HG03521 (cell line): ENCODE results near the gene SPEN.

Experiments
- ATAC-seq: cut with Tn5 transposase; IDR thresholded peaks from one replicate; pipeline ENCODE4 v1.9.1; 2021; ENCODE audit warnings: mild to moderate bottlenecking, moderate library complexity; ENCODE audit not compliant: unreplicated experiment

Gene SPEN

GRCh38 chr1:15935056-15935950 lies 87.8 kb downstream of the SPEN start:
- ATAC-seq: no peak

GRCh38 chr1:15936025-15936424 lies 88.5 kb downstream of the SPEN start:
- no peak for ATAC-seq

- no peak for ATAC-seq
Observed at GRCh38 chr1:15937146-15937545, 89.6 kb downstream of the SPEN start.

GRCh38 chr1:15937706-15938168 lies 90.2 kb downstream of the SPEN start:
- no peak for ATAC-seq

GRCh38 chr1:15938628-15939161 lies 91.2 kb downstream of the SPEN start:
- no peak for ATAC-seq

GRCh38 chr1:15939181-15940109 lies 91.9 kb downstream of the SPEN start:
- ATAC-seq: no peak

DNA sequence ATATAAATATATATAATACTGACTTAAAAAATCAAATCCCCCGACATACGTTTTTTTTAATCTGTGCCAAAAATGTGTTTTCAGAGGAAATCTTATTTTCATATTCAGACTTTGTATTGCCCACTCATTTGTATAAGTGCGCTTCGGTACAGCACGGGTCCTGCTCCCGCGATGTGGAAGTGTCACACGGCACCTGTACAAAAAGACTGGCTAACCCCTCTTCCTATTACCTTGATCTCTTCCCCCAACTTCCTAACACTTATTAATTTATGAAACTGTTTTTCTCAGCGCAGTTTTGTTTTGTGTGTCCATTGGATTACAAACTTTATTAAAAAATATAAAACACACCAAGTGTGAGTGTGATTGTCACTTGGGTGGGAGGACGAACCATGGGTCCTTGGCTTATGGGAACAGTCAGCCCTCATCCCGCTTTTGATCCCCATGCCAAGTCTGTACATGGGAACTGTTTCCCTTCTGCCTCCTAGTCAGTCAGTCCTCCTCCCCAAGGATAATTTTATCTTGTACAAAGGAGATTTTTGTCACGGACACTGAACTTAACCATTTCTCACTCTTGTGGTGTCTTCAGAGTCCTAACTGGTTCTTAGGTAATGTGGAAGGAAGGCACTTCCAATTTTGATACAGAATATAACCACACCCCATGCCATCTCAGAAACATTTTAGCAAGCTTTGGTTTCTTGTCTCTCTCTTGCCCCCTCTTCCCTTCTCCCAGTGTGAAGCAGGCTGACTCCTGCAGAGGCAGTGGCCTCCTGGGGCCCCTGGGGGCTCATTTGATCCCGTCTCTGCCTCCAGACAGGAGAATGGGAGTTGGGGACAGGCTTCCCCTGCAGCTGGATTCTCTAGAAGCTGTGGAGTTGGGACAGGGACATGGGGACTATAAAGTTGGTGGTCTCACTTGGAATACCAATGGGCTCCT lies 92.9 kb downstream of the SPEN start:
- no peak for ATAC-seq

- ATAC-seq: no peak
Observed at GRCh38 chr1:15941044-15941840, 93.7 kb downstream of the SPEN start.

DNA sequence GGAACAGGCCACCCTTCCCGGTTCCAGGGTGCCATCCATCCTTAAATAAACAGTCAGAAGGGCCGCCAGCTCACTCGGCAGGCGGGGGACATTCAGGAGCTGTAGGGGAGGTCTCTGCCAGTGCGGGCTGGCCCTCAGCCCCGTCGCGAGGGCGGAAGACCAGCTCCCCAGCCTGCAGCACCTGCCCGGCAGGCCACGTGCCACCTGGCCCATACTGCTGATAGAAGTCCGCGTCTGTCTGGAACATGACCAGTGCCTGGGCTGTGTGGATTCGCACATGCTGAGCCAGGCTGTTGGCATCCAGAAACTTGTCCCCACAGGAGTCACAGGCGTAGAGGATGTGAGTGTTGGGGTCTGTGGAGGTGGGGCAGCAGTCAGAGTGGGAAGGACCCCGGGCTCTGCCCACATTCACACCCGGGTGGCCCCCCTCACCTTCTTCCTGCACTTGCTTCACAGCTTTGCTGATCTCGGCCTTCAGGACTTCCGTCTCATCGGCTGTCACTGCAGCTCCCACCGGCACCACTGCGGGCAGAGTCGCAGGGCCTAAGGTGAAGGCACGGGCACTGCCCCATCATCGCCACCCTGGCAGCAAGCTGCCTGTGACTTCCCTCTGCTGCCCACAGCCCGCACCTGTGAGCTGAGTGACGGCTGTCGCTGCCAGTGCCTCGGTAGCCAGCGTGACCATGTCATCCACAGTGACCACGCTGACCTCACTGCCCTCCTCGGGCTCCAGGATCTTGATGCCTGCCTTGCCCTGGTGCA lies 94.6 kb downstream of the SPEN start:
- no peak for ATAC-seq

DNA sequence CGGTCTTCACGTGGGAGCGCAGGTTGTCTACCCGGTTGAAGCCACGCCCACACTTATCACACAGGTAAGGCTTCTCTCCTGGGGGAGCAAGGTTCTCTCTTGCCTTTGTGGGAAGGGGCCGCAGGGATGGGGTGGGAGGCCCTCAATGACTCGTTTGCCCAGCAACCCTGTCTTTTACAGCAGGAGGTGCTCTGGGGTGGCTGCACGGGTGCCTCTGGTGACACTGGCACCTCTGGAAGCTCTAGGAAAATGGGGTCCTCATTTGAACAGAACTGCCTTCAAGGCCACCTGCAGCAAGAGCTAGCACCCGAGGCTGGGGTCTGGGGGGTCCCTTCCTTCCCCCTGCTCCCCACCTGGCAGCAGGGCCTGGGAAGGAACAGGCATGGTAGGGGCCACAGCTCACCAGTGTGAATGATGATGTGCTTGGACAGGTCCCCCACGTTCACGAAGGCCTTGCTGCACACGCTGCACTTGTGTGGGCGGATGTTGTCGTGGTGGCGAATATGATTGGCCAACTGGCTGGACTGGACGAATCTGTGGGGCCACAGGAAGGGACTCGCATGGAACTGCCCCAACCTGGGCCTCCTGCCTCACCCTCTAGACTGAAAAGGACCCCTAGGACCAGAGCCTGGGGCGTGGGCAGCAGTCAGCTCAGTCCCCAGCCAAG lies 95.3 kb downstream of the SPEN start:
- no peak for ATAC-seq

DNA sequence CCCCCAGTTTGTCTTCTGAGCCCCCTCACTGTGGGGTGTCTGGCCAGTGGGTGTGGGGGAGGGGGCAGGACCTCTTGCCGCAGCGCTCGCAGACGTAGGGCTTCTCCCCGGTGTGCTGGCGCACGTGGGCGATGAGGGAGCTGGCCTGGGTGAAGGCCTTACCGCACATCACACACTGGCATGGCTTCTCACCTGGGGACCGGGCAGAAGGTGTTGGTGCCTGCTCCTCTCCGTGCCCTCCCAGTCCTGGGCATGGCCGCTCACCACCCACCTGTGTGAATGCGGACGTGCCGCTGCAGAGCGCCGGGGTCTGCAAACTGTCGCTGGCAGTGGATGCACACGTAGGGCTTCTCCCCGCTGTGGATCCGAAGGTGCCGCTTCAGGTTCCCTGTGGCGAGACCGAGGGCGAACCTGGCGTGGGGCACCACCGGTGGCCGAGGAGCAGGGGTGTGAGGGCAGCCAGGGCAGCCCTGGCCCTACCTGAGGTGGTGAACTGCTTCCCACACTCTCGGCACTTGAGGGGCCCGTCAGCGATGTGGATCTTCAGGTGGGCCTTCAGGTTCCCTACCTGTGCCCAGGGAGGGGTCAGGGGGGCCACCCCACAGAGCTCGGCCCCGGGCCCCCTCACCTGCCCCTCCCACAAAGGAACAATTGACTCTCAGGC lies 96.0 kb downstream of the SPEN start:
- ATAC-seq: no peak

- no peak for ATAC-seq
Observed at GRCh38 chr1:15943992-15944307, 96.4 kb downstream of the SPEN start.

- ATAC-seq: no peak
Observed at GRCh38 chr1:15944308-15945010, 97.0 kb downstream of the SPEN start.

GRCh38 chr1:15945011-15945831 lies 97.7 kb downstream of the SPEN start:
- no peak for ATAC-seq

DNA sequence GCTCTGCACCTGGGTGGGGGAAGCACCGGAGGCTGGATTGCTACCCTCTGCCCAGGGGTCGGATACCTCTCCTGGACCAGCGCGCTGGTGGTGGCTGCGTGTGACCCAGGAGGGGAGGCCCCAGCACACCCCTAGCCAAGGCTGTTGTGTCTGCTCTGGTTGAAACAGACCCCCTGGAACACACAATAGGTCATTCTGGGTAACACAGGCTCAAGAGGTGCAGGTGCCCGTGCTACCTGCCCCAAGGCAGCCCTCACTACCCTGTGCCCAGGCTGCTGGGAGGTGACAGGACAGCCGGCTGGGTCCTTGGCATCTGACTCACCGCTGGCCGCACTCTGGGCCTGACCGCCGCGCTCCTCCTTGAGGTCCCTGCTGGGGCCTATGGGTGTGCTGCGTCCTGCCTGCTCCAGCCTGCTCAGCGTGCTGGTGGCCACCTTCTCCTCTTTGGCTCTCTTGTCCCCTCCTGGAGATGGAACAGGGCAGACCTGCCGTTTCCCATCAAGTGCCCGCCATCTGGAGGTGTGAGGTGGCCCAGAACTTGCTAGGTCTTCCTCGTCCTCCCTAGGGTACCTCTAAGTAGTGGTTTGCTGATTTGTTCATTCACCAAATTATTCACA lies 98.4 kb downstream of the SPEN start:
- ATAC-seq: no peak
